Gastrocnemius medialis (tissue), 4 donors: ENCODE results near the gene KRTAP17-1. TPM values are rescaled to one million over a fixed set of nuclear protein-coding genes. Genes with fewer than 3 reads are reported as not detected.
A peak's percentile ranks its signal among the peaks of the same experiment; 100 is the strongest.

Source experiments
- ATAC-seq, 2 donors: fragments of 150-250 bp; one replicate each; pipeline ENCODE4 v1.9.1; 2016
- DNase-seq, 2 donors: peaks; one replicate each; pipeline ENCODE4 v3.0.0-alpha.2; 2019
- H3K27ac ChIP-seq, 4 donors: fragments of 200-600 bp; sonication (generic); 1 replicate in 1 of 4; 2 replicates in 3 of 4; pipeline ENCODE4 v1.5.1; 2016 to 2018; ENCODE audit warnings: mild to moderate bottlenecking in 2 of 4, moderate library complexity in 1 of 4
- H3K27me3 ChIP-seq, 3 donors: fragments of 200-600 bp; sonication (generic) in 2 of 3; 1 replicate in 1 of 3; 2 replicates in 2 of 3; pipeline versions ENCODE4 v1.5.1 to v1.6.0; 2016 to 2019; ENCODE audit warnings: mild to moderate bottlenecking in 1 of 3, moderate library complexity in 1 of 3
- H3K36me3 ChIP-seq, 2 donors: fragments of 200-600 bp; sonication (generic) in 1 of 2; one replicate each; pipeline ENCODE4 v1.5.1; 2017 to 2018
- H3K4me1 ChIP-seq, 2 donors: fragments of 200-600 bp; sonication (generic) in 1 of 2; one replicate each; pipeline ENCODE4 v1.5.1; 2016 to 2017; ENCODE audit warnings: mild to moderate bottlenecking in 2 of 2
- H3K4me3 ChIP-seq, 4 donors: fragments of 200-600 bp; sonication (generic) in 3 of 4; 1 replicate in 1 of 4; 2 replicates in 3 of 4; pipeline ENCODE4 v1.5.1; 2016 to 2019; ENCODE audit warnings: mild to moderate bottlenecking in 2 of 4
- H3K9me3 ChIP-seq, 3 donors: fragments of 200-600 bp; sonication (generic) in 2 of 3; 1 replicate in 1 of 3; 2 replicates in 2 of 3; pipeline ENCODE4 v1.5.1; 2016 to 2019
- POLR2A ChIP-seq, 2 donors: fragments of 450-650 bp; IDR thresholded peaks; one replicate each; pipeline ENCODE4 v1.6.1; 2017; ENCODE audit warnings: antibody characterized with exemption in 2 of 2, mild to moderate bottlenecking in 2 of 2, moderate library complexity in 2 of 2
- in situ Hi-C, 4 donors: fragments of 200-750 bp; cut with MboI; loops; one replicate each; pipeline versions ENCODE4 v1.15.0 to v1.8.0; 2017; ENCODE audit warnings: low sequenced_read_pairs in 4 of 4
- intact Hi-C: fragments of 100-400 bp; cut with DNase I; formaldehyde crosslinking; loops from one replicate; pipeline ENCODE4 v1.15.1; 2023; ENCODE audit warnings: low total_unique reads
- total RNA-seq, 4 donors: library from RNA; depleted of rRNA; stranded (reverse); fragments of >200 nt; gene quantifications; one replicate each; pipeline versions ENCODE4 v1.1.0 to v1.2.3, GENCODE V29; 2016
- TF ChIP-seq, protein P1 (sequence below), 5 experiments: fragments of 450-650 bp in 3 of 5; fragments of 200-600 bp in 2 of 5; sonication (generic) in 2 of 5; IDR thresholded peaks in 4 of 5; conservative IDR thresholded peaks in 1 of 5; 1 replicate in 4 of 5; 2 replicates in 1 of 5; pipeline ENCODE4 v1.5.1; 2016 to 2019; ENCODE audit warnings: antibody characterized with exemption in 5 of 5, mild to moderate bottlenecking in 3 of 5, moderate library complexity in 3 of 5

The KRTAP17-1 gene
- total RNA-seq, 4 donors from 2014 or later: not detected

DNA sequence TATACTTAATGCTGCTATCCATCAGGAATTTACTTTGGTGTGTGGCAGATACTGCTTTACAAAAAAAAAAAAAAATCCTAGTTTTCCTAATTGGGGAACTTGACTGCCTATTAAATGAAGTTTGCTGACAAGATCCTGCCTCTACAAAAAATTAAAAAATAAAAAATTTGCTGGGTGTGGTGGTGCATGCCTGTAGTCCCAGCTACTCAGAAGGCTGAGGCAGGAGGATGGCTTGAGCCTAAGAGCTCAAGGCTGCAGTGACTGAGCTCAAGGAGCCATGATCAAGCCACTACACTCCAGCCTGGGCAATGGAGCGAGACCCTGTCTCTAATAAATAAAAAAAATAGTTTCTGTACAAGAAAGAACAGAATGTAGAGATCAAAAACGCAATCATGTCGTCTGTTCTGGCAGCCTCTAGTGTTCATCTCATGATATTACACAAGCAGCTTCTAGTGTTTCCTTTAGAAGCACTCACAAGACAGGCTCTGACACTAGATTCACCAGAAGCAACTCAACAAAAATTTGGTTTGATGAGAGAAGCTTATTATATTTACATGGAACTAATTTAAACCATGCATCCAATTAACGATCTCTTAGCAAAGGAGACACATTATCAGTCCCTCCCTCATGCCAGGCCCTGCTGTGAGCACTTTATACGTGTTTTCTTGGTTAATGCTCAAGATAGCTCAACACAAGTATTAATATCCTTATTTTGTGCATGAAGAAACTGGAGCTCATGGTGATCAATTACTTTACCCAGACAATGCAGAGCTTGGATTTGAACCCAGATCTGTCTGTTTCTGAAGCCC lies 6.8 kb upstream of the KRTAP17-1 start:
- Histone ChIP-seq H3K27ac (no peak overlapping the region), H3K36me3 (no peaks in the 10 kb centered on the region), H3K4me3 (no peak overlapping the region), H3K4me1 (no peaks in the 10 kb centered on the region), H3K9me3 (peaks cover 0 to 4% (median 0%) of the 10 kb centered on the region in 3 donors), H3K27me3 (peaks cover 0 to 5% (median 0%) of the 10 kb centered on the region in 3 donors)
- DNase-seq (no peak), ATAC-seq (no peak)
- no peak for TF ChIP-seq POLR2A (IDR thresholded peaks at IDR 0.05)
- TF ChIP-seq, protein P1, sequence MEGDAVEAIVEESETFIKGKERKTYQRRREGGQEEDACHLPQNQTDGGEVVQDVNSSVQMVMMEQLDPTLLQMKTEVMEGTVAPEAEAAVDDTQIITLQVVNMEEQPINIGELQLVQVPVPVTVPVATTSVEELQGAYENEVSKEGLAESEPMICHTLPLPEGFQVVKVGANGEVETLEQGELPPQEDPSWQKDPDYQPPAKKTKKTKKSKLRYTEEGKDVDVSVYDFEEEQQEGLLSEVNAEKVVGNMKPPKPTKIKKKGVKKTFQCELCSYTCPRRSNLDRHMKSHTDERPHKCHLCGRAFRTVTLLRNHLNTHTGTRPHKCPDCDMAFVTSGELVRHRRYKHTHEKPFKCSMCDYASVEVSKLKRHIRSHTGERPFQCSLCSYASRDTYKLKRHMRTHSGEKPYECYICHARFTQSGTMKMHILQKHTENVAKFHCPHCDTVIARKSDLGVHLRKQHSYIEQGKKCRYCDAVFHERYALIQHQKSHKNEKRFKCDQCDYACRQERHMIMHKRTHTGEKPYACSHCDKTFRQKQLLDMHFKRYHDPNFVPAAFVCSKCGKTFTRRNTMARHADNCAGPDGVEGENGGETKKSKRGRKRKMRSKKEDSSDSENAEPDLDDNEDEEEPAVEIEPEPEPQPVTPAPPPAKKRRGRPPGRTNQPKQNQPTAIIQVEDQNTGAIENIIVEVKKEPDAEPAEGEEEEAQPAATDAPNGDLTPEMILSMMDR (IDR thresholded peaks at IDR 0.05 in 4 of 5, conservative IDR thresholded peaks at IDR 0.05 in 1 of 5): peak in 3 of 5 experiments; percentile 28 to 43 (median 31)
- in situ Hi-C loops (loop anchor here in 3 of 4 donors (10.0 to 25.0 kb wide), 2 partner anchors 410 to 417 kb away; no protein-coding TSS in a partner anchor), intact Hi-C loops (loop anchor here (5.0 kb wide), 1 partner anchor 415 kb away; no protein-coding TSS in a partner anchor)

DNA sequence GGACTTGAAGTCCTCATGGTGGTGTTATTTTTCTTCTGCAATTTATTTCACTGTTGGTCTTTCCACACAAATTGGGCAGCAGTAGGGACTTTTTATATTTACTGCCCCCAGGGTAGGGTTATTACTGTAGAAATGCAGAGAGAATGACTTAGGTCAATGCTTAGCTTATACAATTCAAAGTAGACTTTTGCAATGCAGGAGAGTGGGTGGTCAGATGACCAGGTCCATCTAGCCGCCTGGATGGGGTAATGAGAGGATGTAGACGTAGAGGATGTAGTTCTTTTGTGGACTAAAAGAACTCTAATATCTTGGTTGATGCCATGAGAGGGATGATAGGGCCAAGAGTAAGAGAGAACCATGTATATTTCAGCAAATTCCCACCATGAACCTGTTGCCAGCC lies 2.7 kb upstream of the KRTAP17-1 start:
- H3K27ac ChIP-seq: no peak overlapping the region
- no peak overlapping the region for H3K4me3 ChIP-seq
- no peaks in the 10 kb centered on the region for H3K4me1 ChIP-seq
- intact Hi-C loops: no loop called here
- in situ Hi-C loops: loop anchor here in 1 of 4 donors (25.0 kb wide), 1 partner anchor 406 kb away; no protein-coding TSS in a partner anchor
- DNase-seq (no peak), ATAC-seq (no peak)
- TF ChIP-seq POLR2A (IDR thresholded peaks at IDR 0.05): no peak
- TF ChIP-seq, protein P1 (IDR thresholded peaks at IDR 0.05 in 4 of 5, conservative IDR thresholded peaks at IDR 0.05 in 1 of 5): no peak
- H3K27me3 ChIP-seq: peaks cover 0 to 18% (median 5%) of the 10 kb centered on the region in 3 donors
- H3K9me3 ChIP-seq: peaks cover 0 to 4% (median 0%) of the 10 kb centered on the region in 3 donors
- no peaks in the 10 kb centered on the region for H3K36me3 ChIP-seq

- ATAC-seq (no peak), DNase-seq (no peak)
- in situ Hi-C loops (loop anchor here in 1 of 4 donors (25.0 kb wide), 1 partner anchor 404 kb away; no protein-coding TSS in a partner anchor), intact Hi-C loops (no loop called here)
- Histone ChIP-seq H3K27me3 (peaks cover 0 to 18% (median 5%) of the 10 kb centered on the region in 3 donors), H3K4me1 (no peaks in the 10 kb centered on the region), H3K36me3 (no peaks in the 10 kb centered on the region), H3K9me3 (peaks cover 0 to 4% (median 0%) of the 10 kb centered on the region in 3 donors), H3K27ac (no peak overlapping the region), H3K4me3 (no peak overlapping the region)
- TF ChIP-seq POLR2A (IDR thresholded peaks at IDR 0.05): no peak
- TF ChIP-seq, protein P1 (IDR thresholded peaks at IDR 0.05 in 4 of 5, conservative IDR thresholded peaks at IDR 0.05 in 1 of 5): no peak
These were observed 420 bp upstream of the KRTAP17-1 start for GRCh38 chr17:41315814-41316445.

- DNase-seq (no peak), ATAC-seq (no peak)
- TF ChIP-seq POLR2A (IDR thresholded peaks at IDR 0.05): no peak
- TF ChIP-seq, protein P1 (IDR thresholded peaks at IDR 0.05 in 4 of 5, conservative IDR thresholded peaks at IDR 0.05 in 1 of 5): no peak
- H3K27ac ChIP-seq: no peak overlapping the region
- H3K4me1 ChIP-seq: peaks cover 7 to 8% of the 10 kb centered on the region in 2 donors
- no peaks in the 10 kb centered on the region for H3K9me3 ChIP-seq
- H3K36me3 ChIP-seq: no peaks in the 10 kb centered on the region
- intact Hi-C loops (no loop called here), in situ Hi-C loops (loop anchor here in 1 of 4 donors (25.0 kb wide), 1 partner anchor 399 kb away; no protein-coding TSS in a partner anchor)
- no peak overlapping the region for H3K4me3 ChIP-seq
- peaks cover 0 to 21% (median 9%) of the 10 kb centered on the region in 3 donors for H3K27me3 ChIP-seq
These were observed 4.4 kb downstream of the KRTAP17-1 start for GRCh38 chr17:41311111-41311510.
